GM13977 (cell line): ENCODE data around the gene DRC1.
A peak's percentile ranks its signal among the peaks of the same experiment; 100 is the strongest.

ENCODE experiments used
- DNase-seq: peaks from one replicate; pipeline ENCODE4 v3.0.0; 2012; ENCODE audit warnings: low spot score
- in situ Hi-C: fragments of 300-500 bp; cut with MboI; formaldehyde crosslinking; loops from one replicate; pipeline ENCODE4 v1.12.0; 2022; ENCODE audit warnings: low sequenced_read_pairs, low pct_unique_long_range_greater_than_20kb, mixed read lengths, inconsistent platforms; ENCODE audit not compliant: unreplicated experiment
- TF ChIP-seq, protein P1 (sequence below): IDR thresholded peaks from 2 replicates; pipeline ENCODE4 v1.5.1; 2012; ENCODE audit warnings: mild to moderate bottlenecking, control low read depth; ENCODE audit not compliant: insufficient read depth; ENCODE audit errors: extremely low read depth, missing control alignments

DRC1 gene

DNA sequence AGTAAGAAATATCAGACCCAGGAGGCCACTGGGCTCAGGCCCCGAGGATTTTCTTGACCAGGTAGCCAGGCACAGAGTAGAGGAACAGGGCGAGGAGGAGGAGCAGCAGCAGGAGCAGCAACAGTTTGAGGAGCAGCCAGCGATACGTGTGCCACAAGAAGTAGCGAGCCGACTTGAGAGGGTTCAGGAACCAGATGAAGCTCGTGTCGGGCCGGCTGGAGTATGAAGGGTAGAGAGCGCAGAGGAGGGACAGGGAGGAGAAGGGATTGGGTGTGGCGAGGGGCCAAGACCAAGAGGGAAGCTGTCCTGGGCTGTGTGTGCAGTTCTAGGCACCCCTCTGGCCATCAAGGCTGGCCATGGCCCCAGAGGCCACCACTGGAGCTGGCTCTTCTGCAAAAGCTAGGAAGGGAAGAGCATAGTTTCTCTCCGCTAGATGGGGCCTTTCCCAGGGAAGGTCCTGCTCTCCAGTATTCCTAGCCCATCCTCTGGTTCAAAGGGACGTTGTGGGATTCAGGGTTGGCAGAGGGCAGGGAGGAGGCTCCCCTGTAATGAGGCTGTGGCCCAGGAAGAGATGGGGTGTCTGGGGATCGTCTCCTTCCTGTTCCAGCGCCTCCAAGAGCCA, 58.4 kb downstream of the DRC1 start:
- TF ChIP-seq, protein P1, sequence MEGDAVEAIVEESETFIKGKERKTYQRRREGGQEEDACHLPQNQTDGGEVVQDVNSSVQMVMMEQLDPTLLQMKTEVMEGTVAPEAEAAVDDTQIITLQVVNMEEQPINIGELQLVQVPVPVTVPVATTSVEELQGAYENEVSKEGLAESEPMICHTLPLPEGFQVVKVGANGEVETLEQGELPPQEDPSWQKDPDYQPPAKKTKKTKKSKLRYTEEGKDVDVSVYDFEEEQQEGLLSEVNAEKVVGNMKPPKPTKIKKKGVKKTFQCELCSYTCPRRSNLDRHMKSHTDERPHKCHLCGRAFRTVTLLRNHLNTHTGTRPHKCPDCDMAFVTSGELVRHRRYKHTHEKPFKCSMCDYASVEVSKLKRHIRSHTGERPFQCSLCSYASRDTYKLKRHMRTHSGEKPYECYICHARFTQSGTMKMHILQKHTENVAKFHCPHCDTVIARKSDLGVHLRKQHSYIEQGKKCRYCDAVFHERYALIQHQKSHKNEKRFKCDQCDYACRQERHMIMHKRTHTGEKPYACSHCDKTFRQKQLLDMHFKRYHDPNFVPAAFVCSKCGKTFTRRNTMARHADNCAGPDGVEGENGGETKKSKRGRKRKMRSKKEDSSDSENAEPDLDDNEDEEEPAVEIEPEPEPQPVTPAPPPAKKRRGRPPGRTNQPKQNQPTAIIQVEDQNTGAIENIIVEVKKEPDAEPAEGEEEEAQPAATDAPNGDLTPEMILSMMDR, result no peak
- in situ Hi-C loops, result loop anchor here (25.0 kb wide), 1 partner anchor 498 kb away; no protein-coding TSS in a partner anchor
- DNase-seq, result no peak

DNA sequence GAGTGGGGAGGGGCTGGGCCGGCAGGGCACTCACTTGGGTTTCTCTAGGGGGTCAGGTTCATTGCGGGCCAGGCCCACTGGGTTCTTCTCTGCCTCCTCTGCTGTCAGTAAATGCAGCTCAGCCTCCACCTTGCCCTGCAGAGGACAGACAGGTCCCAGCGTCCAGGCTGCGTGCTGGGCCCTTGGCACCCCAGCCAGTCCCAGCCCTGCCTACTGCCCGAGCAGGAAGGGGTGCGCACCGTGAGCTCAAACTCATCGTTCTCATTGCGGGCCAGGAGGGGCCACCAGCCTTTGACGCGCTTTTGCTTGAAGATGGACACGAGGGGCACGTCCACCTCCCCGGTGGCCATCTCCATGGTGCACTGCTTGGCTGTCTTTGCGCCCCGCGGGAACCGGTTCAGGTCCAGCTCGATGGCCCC, 58.9 kb downstream of the DRC1 start:
- in situ Hi-C loops, result loop anchor here (25.0 kb wide), 1 partner anchor 498 kb away; no protein-coding TSS in a partner anchor
- DNase-seq, result no peak
- TF ChIP-seq, protein P1, result no peak

DNA sequence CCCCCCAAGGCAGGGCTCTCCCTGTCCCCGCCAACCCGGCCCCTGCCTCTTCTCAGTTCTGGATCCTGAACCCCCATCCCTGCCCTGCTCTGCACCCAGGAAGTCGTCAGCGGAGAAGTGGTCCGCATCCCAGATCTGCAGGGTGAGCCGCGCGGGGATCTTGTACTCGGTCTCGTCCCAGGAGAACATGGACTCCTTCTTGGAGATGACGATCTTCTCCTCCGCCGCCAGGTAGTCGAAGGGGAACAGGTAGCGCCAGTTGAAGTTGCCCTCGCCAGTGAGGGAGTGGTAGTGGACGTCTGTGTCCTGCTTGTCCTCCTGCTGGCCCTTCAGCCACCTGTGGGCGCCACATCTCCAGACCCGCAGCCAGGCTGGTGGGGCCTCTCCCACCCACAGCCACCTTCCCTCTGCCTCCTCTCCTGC, 59.9 kb downstream of the DRC1 start:
- TF ChIP-seq, protein P1, result no peak
- no peak for DNase-seq
- in situ Hi-C loops, result loop anchor here (25.0 kb wide), 1 partner anchor 499 kb away; no protein-coding TSS in a partner anchor

DNA sequence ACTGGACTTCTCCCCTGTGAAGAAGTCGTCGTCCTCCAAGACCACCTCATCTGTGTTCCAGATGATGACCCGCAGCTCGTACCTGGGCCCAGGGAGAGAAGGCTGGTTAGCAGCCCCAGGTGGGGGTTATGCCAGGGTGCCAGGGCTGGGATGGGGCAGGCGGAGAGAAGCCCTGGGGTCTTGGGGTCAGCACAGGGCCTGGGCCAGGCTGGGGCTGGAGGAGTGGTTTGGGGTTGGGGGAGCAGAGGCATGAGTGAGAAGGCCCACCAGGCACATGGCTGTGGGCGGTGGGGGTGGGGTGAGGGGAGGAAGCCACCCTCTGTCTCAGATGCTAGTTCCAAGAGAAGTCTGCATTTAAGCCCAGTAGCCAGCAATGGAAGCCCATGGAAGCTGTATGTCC, 60.4 kb downstream of the DRC1 start:
- TF ChIP-seq, protein P1, result no peak
- no peak for DNase-seq
- in situ Hi-C loops, result loop anchor here (25.0 kb wide), 1 partner anchor 500 kb away; no protein-coding TSS in a partner anchor

DNA sequence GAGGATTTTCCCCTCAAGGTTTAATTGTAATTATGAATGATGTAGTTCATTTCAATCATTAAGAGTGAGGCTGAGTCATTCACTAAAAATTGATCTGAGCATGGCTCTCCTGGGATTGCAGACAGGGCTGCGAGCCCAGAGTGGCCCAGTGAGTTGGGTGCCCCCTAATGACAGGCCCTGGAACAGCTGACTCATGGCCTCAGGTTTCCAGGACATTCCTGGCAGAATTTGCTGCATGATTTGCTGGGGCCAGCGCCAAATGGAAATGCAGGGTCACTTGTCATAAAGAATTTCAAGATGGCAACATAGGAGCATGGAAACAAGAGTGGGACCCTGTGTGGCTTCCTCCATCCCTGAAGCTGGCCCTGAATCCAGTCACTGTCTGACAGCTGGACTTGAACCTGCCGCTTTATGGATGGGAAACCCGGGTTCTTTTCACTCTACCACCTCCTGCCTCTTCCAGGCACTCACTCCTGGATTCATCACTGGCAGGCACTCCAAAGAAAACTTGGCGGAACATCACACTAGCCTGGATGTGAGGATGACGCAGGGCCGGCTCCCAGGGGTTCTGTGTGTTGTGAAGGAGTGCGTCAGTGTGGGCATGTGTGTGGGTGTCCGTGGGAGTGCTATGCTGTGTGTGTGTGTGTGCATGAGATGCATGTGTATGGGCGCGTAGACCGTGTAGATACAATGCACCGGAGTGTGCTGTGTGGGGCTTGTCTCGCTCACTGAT, 61.0 kb downstream of the DRC1 start:
- in situ Hi-C loops, result loop anchor here (25.0 kb wide), 1 partner anchor 500 kb away; no protein-coding TSS in a partner anchor
- peak; percentile 56 for DNase-seq
- TF ChIP-seq, protein P1, result peak; percentile 61

DNA sequence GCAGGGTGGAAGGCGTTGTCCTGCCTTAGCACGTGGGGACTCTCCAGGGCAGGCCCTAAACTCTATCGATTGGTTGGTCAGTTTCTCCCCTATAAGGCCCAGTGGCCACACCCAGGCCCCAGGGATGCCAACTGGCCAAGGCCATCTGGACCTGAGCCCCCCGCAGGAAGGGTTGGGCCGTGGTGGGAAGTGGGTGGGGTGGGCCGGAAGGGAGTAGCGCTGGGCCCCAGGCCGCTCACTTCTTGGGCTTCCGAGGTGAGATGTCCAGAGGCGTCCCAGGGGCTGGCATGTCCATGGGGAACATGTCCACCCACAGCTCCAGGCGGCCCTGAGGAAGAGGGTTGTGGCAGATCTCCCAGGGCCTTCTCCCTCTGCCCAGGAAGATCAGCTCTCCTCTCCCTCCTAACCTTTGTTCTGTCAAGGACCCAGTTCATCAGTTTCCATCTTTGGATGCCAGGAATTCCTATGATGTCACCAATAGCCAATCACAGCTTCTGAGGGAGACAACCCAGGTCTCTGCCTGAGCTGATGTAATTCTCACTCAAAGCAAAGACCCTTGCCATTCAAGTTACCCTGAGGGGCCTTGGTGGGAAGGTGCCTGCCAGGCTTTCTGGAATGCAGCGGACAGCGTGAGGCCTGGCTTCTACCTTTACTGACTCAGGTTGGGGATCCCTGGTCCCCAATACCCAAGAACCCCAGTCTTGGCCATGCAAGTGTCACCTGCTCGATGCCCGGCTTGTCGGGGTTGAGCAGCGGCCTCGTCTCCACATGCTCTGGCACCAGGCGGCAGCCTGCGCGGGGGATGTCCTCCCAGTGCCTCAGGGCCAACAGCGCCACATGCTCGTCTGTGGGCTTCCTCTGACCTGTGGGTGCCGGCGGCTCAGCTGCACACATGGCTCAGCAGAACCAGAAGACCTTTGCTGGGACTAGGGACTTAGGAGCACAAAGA, 61.8 kb downstream of the DRC1 start:
- DNase-seq, result no peak
- TF ChIP-seq, protein P1, result no peak
- in situ Hi-C loops, result loop anchor here (25.0 kb wide), 1 partner anchor 501 kb away; no protein-coding TSS in a partner anchor
